GM23248 (cell line): ENCODE results near the gene ZDHHC5. TPM values are rescaled to one million over a fixed set of nuclear protein-coding genes. Genes with fewer than 3 reads are reported as not detected.

Source experiments
- DNase-seq: peaks from one replicate; pipeline ENCODE4 v3.0.0-alpha.2; 2015
- H2AFZ ChIP-seq: fragments of 200-600 bp; sonication (generic); 2 replicates; pipeline ENCODE4 v1.6.1; 2016; ENCODE audit warnings: antibody characterized with exemption
- H3F3A ChIP-seq: fragments of 200-600 bp; sonication (generic); 2 replicates; pipeline ENCODE4 v1.6.1; 2016; ENCODE audit warnings: mild to moderate bottlenecking, antibody characterized with exemption, mixed run types; ENCODE audit not compliant: insufficient read depth
- H3K27ac ChIP-seq: fragments of 200-600 bp; sonication (generic); 2 replicates; pipeline ENCODE4 v1.5.1; 2016; ENCODE audit warnings: mild to moderate bottlenecking
- H3K27me3 ChIP-seq: fragments of 200-600 bp; sonication (generic); replicated peaks from 2 replicates; pipeline ENCODE4 v1.6.1; 2016; ENCODE audit warnings: mild to moderate bottlenecking; ENCODE audit not compliant: insufficient read depth
- H3K36me3 ChIP-seq: fragments of 200-600 bp; sonication (generic); 2 replicates; pipeline ENCODE4 v1.6.1; 2016; ENCODE audit warnings: low read depth, mild to moderate bottlenecking
- H3K4me1 ChIP-seq: fragments of 200-600 bp; sonication (generic); 2 replicates; pipeline ENCODE4 v1.6.1; 2016; ENCODE audit warnings: mild to moderate bottlenecking; ENCODE audit not compliant: insufficient read depth
- H3K4me2 ChIP-seq: fragments of 200-600 bp; sonication (generic); one replicate; pipeline ENCODE4 v1.6.1; 2016; ENCODE audit warnings: mild to moderate bottlenecking; ENCODE audit not compliant: unreplicated experiment
- H3K4me3 ChIP-seq: fragments of 200-600 bp; sonication (generic); 2 replicates; pipeline ENCODE4 v1.5.1; 2016; ENCODE audit warnings: mild to moderate bottlenecking
- H3K79me2 ChIP-seq: fragments of 200-600 bp; sonication (generic); 2 replicates; pipeline ENCODE4 v1.6.1; 2016; ENCODE audit warnings: mild to moderate bottlenecking; ENCODE audit not compliant: insufficient read depth
- H3K9ac ChIP-seq: fragments of 200-600 bp; sonication (generic); 2 replicates; pipeline ENCODE4 v1.6.1; 2016; ENCODE audit warnings: mild to moderate bottlenecking
- H3K9me2 ChIP-seq: fragments of 200-600 bp; sonication (generic); 2 replicates; pipeline ENCODE4 v1.6.1; 2016; ENCODE audit warnings: mixed run types, mild to moderate bottlenecking, moderate library complexity; ENCODE audit not compliant: insufficient read depth
- H3K9me3 ChIP-seq: fragments of 200-600 bp; sonication (generic); one replicate; pipeline ENCODE4 v1.6.1; 2017; ENCODE audit warnings: low read depth
- H4K20me1 ChIP-seq: fragments of 200-600 bp; sonication (generic); 2 replicates; pipeline ENCODE4 v1.6.0; 2016; ENCODE audit not compliant: insufficient read depth
- EZH2 ChIP-seq: fragments of 200-600 bp; sonication (generic); IDR thresholded peaks from 2 replicates; pipeline ENCODE4 v1.6.1; 2018; ENCODE audit warnings: antibody characterized with exemption, mild to moderate bottlenecking; ENCODE audit not compliant: insufficient read depth, poor library complexity, severe bottlenecking
- EZH2phosphoT487 ChIP-seq: fragments of 200-600 bp; sonication (generic); IDR thresholded peaks from 2 replicates; pipeline ENCODE4 v1.6.1; 2018; ENCODE audit warnings: antibody characterized with exemption, moderate library complexity, mild to moderate bottlenecking, low read depth; ENCODE audit not compliant: insufficient read depth
- WGBS, 2 experiments: methylation state at CpG; one replicate each; pipeline ENCODE4 v1.1.6; 2015 to 2017; ENCODE audit warnings: low lambda C conversion rate in 2 of 2, low coverage in 1 of 2; ENCODE audit errors: missing lambda C conversion rate in 2 of 2; 5-methylcytosine and 5-hydroxymethylcytosine counted together
- in situ Hi-C: fragments of 300-500 bp; cut with MboI; formaldehyde crosslinking; loops from 2 replicates; pipeline ENCODE4 v1.15.0; 2020
- polyA plus RNA-seq: library from polyadenylated mRNA; unstranded; fragments of >200 nt; fragmentation: Nextera tagmentation; extraction: Ambion mirVana; gene quantifications from 2 replicates; pipeline ENCODE4 v1.2.1, GENCODE V29; 2016
- total RNA-seq: library from RNA; depleted of rRNA; stranded (reverse); fragments of >200 nt; shearing (Covaris generic); gene quantifications from 2 replicates; pipeline ENCODE4 v1.2.3, GENCODE V29; 2014

ZDHHC5 gene
- total and polyA plus RNA-seq, 2 experiments from 2014 or later = 35.8 to 52.5 TPM

- in situ Hi-C loops = no loop called here
- TF ChIP-seq EZH2 = no peak
- TF ChIP-seq EZH2phosphoT487 = no peak
- Histone ChIP-seq H3K9me2 (no peaks in the 10 kb centered on the region), H3K9me3 (no peaks in the 10 kb centered on the region), H3K27ac (no peak overlapping the region), H3K27me3 (no peaks in the 10 kb centered on the region; the same call in 1 of the 2 replicates), H2AFZ (no peak overlapping the region), H4K20me1 (no peaks in the 10 kb centered on the region), H3K4me3 (no peak overlapping the region), H3F3A (no peaks in the 10 kb centered on the region), H3K9ac (no peak overlapping the region), H3K79me2 (peaks cover 8% of the 10 kb centered on the region), H3K4me1 (peaks cover 6% of the 10 kb centered on the region; the same call in 1 of the 2 replicates), H3K4me2 (no peak overlapping the region), H3K36me3 (no peaks in the 10 kb centered on the region)
- DNase-seq = no peak
- 66 to 68% methylated on average over 6 of the region's 6 CpGs for WGBS, 2 experiments
These were observed 34.4 kb upstream of the ZDHHC5 start for GRCh38 chr11:57633394-57634070.

DNA sequence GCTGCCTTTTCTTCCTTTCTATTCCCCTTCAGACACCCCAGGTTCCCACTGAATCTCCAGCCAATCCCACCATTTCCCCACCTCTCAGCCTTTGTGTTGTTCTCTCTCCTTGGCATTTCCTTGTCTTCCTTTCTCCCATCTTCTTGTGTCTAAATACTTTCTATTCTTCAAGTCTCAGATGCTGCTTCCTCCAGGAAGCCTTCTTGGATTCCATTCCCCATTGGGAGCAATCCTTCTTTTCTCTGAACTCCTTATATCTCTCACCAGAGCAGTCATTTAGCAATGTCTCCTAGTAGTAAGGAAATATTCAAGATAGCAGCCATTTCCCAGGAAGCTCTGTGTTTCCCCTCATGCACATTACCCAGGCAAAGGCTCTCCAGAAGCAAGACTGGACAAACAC is 33.6 kb upstream of the ZDHHC5 start:
- Histone ChIP-seq H3K79me2 (peaks cover 16% of the 10 kb centered on the region), H3F3A (no peaks in the 10 kb centered on the region), H4K20me1 (no peaks in the 10 kb centered on the region), H2AFZ (no peak overlapping the region), H3K9ac (no peak overlapping the region), H3K4me3 (no peak overlapping the region), H3K9me3 (no peaks in the 10 kb centered on the region), H3K9me2 (no peaks in the 10 kb centered on the region), H3K27me3 (no peaks in the 10 kb centered on the region; the same call in 1 of the 2 replicates), H3K4me1 (peaks cover 6% of the 10 kb centered on the region; the same call in 1 of the 2 replicates), H3K36me3 (no peaks in the 10 kb centered on the region), H3K27ac (no peak overlapping the region), H3K4me2 (no peak overlapping the region)
- in situ Hi-C loops = no loop called here
- no peak for DNase-seq
- TF ChIP-seq EZH2 (no peak), EZH2phosphoT487 (no peak)

- Histone ChIP-seq H3K36me3 (no peaks in the 10 kb centered on the region), H3K27me3 (no peaks in the 10 kb centered on the region; the same call in 1 of the 2 replicates), H3K4me1 (peaks cover 6% of the 10 kb centered on the region), H3K9ac (no peak overlapping the region), H3K79me2 (peaks cover 26% of the 10 kb centered on the region), H3K9me2 (no peaks in the 10 kb centered on the region), H4K20me1 (no peaks in the 10 kb centered on the region), H3K4me3 (no peak overlapping the region), H3K4me2 (no peak overlapping the region), H3F3A (no peaks in the 10 kb centered on the region), H3K9me3 (no peaks in the 10 kb centered on the region), H2AFZ (no peak overlapping the region), H3K27ac (no peak overlapping the region)
- 79 to 84% methylated on average over 8 of the region's 8 CpGs for WGBS, 2 experiments
- DNase-seq = no peak
- TF ChIP-seq EZH2 (no peak), EZH2phosphoT487 (no peak)
- in situ Hi-C loops = no loop called here
These were observed 32.7 kb upstream of the ZDHHC5 start for GRCh38 chr11:57635246-57635645.

DNA sequence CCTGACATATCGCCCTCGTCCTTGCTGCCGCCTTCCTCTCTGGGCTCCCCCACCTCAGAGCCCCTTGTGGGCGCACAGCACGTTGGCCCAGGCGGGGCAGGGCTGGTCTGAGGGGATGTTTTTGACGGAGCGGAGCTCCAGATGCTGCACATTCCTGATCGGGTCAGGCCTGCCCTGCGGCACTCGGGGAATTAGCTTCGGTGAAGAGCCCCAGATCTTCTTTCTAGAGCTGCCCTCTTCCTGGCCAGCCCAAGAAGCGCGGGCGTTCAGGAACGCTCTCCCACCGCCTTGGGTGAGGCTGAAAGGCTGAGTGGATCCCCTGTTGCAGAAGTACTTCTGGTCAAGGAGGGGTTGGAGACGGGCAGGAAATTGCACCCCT is 30.3 kb upstream of the ZDHHC5 start:
- Histone ChIP-seq H3K4me2 (peak overlapping the region; percentile 91), H3K27me3 (no peaks in the 10 kb centered on the region; the same call in 1 of the 2 replicates), H3K9me2 (no peaks in the 10 kb centered on the region), H3K27ac (no peak overlapping the region), H3K36me3 (no peaks in the 10 kb centered on the region), H3F3A (peaks cover 6% of the 10 kb centered on the region), H3K4me1 (peaks cover 14% of the 10 kb centered on the region), H4K20me1 (0 out of 2 replicates have a peak, but pooled peaks cover 8% of the 10 kb centered on the region), H2AFZ (peak overlapping the region; percentile 94), H3K9ac (peak overlapping the region; percentile 85), H3K9me3 (no peaks in the 10 kb centered on the region), H3K79me2 (peaks cover 44% of the 10 kb centered on the region), H3K4me3 (peak overlapping the region; percentile 97)
- no peak for TF ChIP-seq EZH2
- TF ChIP-seq EZH2phosphoT487 = no peak
- DNase-seq = peak; percentile 30
- 34 to 35% methylated on average over 18 of the region's 18 CpGs for WGBS, 2 experiments
- in situ Hi-C loops = no loop called here
